ENCODE results near the gene MORN1. TPM values are rescaled to one million over a fixed set of nuclear protein-coding genes. Genes with fewer than 3 reads are reported as not detected.
A peak's percentile ranks its signal among the peaks of the same experiment; 100 is the strongest.

Gene MORN1
- total and polyA plus RNA-seq, 2 experiments from 2014 or later, result 4.5 to 9.4 TPM

GRCh38 chr1:2323451-2323974 is 67.8 kb downstream of the MORN1 start:
- no peaks in the 10 kb centered on the region for H3K9me2 ChIP-seq (replicated peaks; ENCODE audit: insufficient read depth)
- H2AFZ ChIP-seq, result no peak overlapping the region
- TF ChIP-seq EZH2 (IDR thresholded peaks at IDR 0.05; ENCODE audit: borderline replicate concordance) (no peak), EZH2phosphoT487 (IDR thresholded peaks at IDR 0.05; ENCODE audit: low read depth, severe bottlenecking, unreplicated experiment) (no peak), CTCF (IDR thresholded peaks at IDR 0.05; ENCODE audit: poor library complexity) (no peak)
- H3K27me3 ChIP-seq, result no peaks in the 10 kb centered on the region
- no peak overlapping the region for H3K4me3 ChIP-seq
- H4K20me1 ChIP-seq (ENCODE audit: insufficient read depth, poor library complexity, severe bottlenecking), result no peaks in the 10 kb centered on the region
- no peak overlapping the region for H3K4me2 ChIP-seq
- no peaks in the 10 kb centered on the region for H3K9me3 ChIP-seq (ENCODE audit: low read depth)
- 93% methylated on average over 15 of the region's 16 CpGs for WGBS (ENCODE audit: low lambda C conversion rate, missing lambda C conversion rate)
- H3K79me2 ChIP-seq, result no peaks in the 10 kb centered on the region
- H3K4me1 ChIP-seq (ENCODE audit: insufficient read depth), result peaks cover 28% of the 10 kb centered on the region
- no peaks in the 10 kb centered on the region for H3K36me3 ChIP-seq (replicated peaks; ENCODE audit: insufficient read depth, low read depth)
- no peak for DNase-seq (ENCODE audit: low spot score)
- H3K27ac ChIP-seq, result peak overlapping the region; percentile 97

GRCh38 chr1:2322581-2323211 is 68.7 kb downstream of the MORN1 start:
- Histone ChIP-seq H3K9me2 (replicated peaks; ENCODE audit: insufficient read depth) (no peaks in the 10 kb centered on the region), H4K20me1 (ENCODE audit: insufficient read depth, poor library complexity, severe bottlenecking) (no peaks in the 10 kb centered on the region), H3K4me2 (peak overlapping the region; percentile 59), H3K27ac (peak overlapping the region; percentile 97), H3K36me3 (replicated peaks; ENCODE audit: insufficient read depth, low read depth) (no peaks in the 10 kb centered on the region), H3K9me3 (ENCODE audit: low read depth) (no peaks in the 10 kb centered on the region), H3K79me2 (no peaks in the 10 kb centered on the region), H3K27me3 (no peaks in the 10 kb centered on the region), H3K4me1 (ENCODE audit: insufficient read depth) (peaks cover 28% of the 10 kb centered on the region), H2AFZ (no peak overlapping the region), H3K4me3 (no peak overlapping the region)
- TF ChIP-seq EZH2phosphoT487 (IDR thresholded peaks at IDR 0.05; ENCODE audit: low read depth, severe bottlenecking, unreplicated experiment), result no peak
- TF ChIP-seq EZH2 (IDR thresholded peaks at IDR 0.05; ENCODE audit: borderline replicate concordance), result no peak
- TF ChIP-seq CTCF (IDR thresholded peaks at IDR 0.05; ENCODE audit: poor library complexity), result no peak
- 77% methylated on average over 41 of the region's 41 CpGs for WGBS (ENCODE audit: low lambda C conversion rate, missing lambda C conversion rate)
- peak; percentile 61 for DNase-seq (ENCODE audit: low spot score)

- H3K27ac ChIP-seq, result peak overlapping the region; percentile 97
- no peaks in the 10 kb centered on the region for H3K9me2 ChIP-seq (replicated peaks; ENCODE audit: insufficient read depth)
- H3K27me3 ChIP-seq, result no peaks in the 10 kb centered on the region
- no peaks in the 10 kb centered on the region for H3K79me2 ChIP-seq
- TF ChIP-seq CTCF (IDR thresholded peaks at IDR 0.05; ENCODE audit: poor library complexity), result peak; percentile 9
- TF ChIP-seq EZH2phosphoT487 (IDR thresholded peaks at IDR 0.05; ENCODE audit: low read depth, severe bottlenecking, unreplicated experiment), result no peak
- no peaks in the 10 kb centered on the region for H3K9me3 ChIP-seq (ENCODE audit: low read depth)
- peaks cover 28% of the 10 kb centered on the region for H3K4me1 ChIP-seq (ENCODE audit: insufficient read depth)
- no peaks in the 10 kb centered on the region for H3K36me3 ChIP-seq (replicated peaks; ENCODE audit: insufficient read depth, low read depth)
- H3K4me3 ChIP-seq, result no peak overlapping the region
- peak; percentile 93 for DNase-seq (ENCODE audit: low spot score)
- H3K4me2 ChIP-seq, result peak overlapping the region; percentile 59
- no peak overlapping the region for H2AFZ ChIP-seq
- H4K20me1 ChIP-seq (ENCODE audit: insufficient read depth, poor library complexity, severe bottlenecking), result no peaks in the 10 kb centered on the region
- 5% methylated on average over 29 of the region's 30 CpGs for WGBS (ENCODE audit: low lambda C conversion rate, missing lambda C conversion rate)
These were observed 69.2 kb downstream of the MORN1 start for GRCh38 chr1:2322065-2322571.

Measured in hepatocyte (in vitro differentiated cells).